ENCODE measurements around the gene LHX4. TPM values are rescaled to one million over a fixed set of nuclear protein-coding genes. Genes with fewer than 3 reads are reported as not detected.

LHX4 gene
- total and polyA plus RNA-seq, 9 of the 15 experiments (the other 6 are each of a cell fraction or from before 2014, with no cell fraction given), result 0.01 to 0.11 (median 0.07) TPM; not detected in 5

DNA sequence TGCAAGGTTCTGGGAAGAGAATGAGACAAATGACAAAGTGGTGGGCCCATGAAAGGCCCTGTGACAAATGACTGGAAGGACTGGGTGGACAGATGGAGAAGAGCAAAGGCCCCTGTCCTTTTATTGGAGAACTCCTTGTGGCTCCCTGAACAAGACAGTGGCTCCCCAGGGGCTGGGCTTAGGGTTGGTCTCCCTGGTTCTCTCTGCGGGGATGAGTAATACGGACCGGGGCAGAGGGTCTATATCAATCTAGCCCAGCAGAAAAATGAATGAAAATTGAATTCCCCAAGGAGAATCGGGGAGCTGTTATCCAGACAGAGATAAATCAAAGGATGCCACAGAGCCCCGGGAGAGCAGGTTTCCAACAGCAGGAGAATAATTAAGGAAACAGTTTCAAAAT lies 5.2 kb upstream of the LHX4 start:
- H3K9ac ChIP-seq (ENCODE audit: insufficient read depth in 1 of 2, low read depth in 2 of 2, low read length in 2 of 2), result no peak overlapping the region
- no peak overlapping the region for H3K4me3 ChIP-seq
- H3K4me2 ChIP-seq (ENCODE audit: insufficient read depth, low read length), result no peak overlapping the region
- H3K27me3 ChIP-seq (ENCODE audit: control insufficient read depth in 2 of 2, insufficient read depth in 2 of 2, low read length in 2 of 2), result peaks cover 64 to 69% of the 10 kb centered on the region in 2 experiments
- no peaks in the 10 kb centered on the region for H3K36me3 ChIP-seq (ENCODE audit: control insufficient read depth, insufficient read depth, low read length)
- no TSS peak for BruUV-seq (replicated peaks)
- WGBS (ENCODE audit: insufficient coverage, low coverage, missing lambda C conversion rate), result 0% methylated on average over 5 of the region's 5 CpGs
- H3K9me3 ChIP-seq (replicated peaks; ENCODE audit: control insufficient read depth, insufficient read depth, low read depth, low read length), result no peaks in the 10 kb centered on the region
- in situ Hi-C loops (cut with MboI), result no loop called here
- H3K9me1 ChIP-seq (ENCODE audit: control insufficient read depth, insufficient read depth, low read length), result no peaks in the 10 kb centered on the region
- no peak for ATAC-seq
- no peaks in the 10 kb centered on the region for H3K79me2 ChIP-seq (ENCODE audit: control insufficient read depth, insufficient read depth, low read length)
- FAIRE-seq, result no peak
- no peak overlapping the region for H2AFZ ChIP-seq (ENCODE audit: low read depth, low read length)
- TF ChIP-seq, protein P1, sequence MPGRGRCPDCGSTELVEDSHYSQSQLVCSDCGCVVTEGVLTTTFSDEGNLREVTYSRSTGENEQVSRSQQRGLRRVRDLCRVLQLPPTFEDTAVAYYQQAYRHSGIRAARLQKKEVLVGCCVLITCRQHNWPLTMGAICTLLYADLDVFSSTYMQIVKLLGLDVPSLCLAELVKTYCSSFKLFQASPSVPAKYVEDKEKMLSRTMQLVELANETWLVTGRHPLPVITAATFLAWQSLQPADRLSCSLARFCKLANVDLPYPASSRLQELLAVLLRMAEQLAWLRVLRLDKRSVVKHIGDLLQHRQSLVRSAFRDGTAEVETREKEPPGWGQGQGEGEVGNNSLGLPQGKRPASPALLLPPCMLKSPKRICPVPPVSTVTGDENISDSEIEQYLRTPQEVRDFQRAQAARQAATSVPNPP (IDR thresholded peaks at IDR 0.05; ENCODE audit: borderline replicate concordance, insufficient read depth, insufficient read length), result no peak
- TF ChIP-seq ZNF717 (CRISPR knock-in tag; IDR thresholded peaks at IDR 0.05) (no peak), KLF16 (IDR thresholded peaks at IDR 0.05) (no peak), POLR2G (IDR thresholded peaks at IDR 0.05; ENCODE audit: low read depth, low read length) (no peak), FOXP1 (CRISPR knock-in tag; IDR thresholded peaks at IDR 0.05) (no peak), ARHGAP35 (IDR thresholded peaks at IDR 0.05; ENCODE audit: partially characterized antibody) (no peak), ADNP (tag; IDR thresholded peaks at IDR 0.05) (no peak)
- TF ChIP-seq, protein P2, sequence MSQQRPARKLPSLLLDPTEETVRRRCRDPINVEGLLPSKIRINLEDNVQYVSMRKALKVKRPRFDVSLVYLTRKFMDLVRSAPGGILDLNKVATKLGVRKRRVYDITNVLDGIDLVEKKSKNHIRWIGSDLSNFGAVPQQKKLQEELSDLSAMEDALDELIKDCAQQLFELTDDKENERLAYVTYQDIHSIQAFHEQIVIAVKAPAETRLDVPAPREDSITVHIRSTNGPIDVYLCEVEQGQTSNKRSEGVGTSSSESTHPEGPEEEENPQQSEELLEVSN (IDR thresholded peaks at IDR 0.05; ENCODE audit: borderline replicate concordance in 1 of 2, extremely low read depth in 1 of 2, insufficient read depth in 1 of 2, insufficient read length in 1 of 2, low read depth in 1 of 2, low read length in 1 of 2, poor library complexity in 1 of 2, severe bottlenecking in 1 of 2), result no peak
- intact Hi-C loops (cut with micrococcal nuclease), result no loop called here
- no peaks in the 10 kb centered on the region for H4K20me1 ChIP-seq (replicated peaks; ENCODE audit: control insufficient read depth, insufficient read depth, low read length)
- H3K27ac ChIP-seq (ENCODE audit: extremely low read depth, low read depth, low read length), result no peak overlapping the region
- ChIA-PET CTCF (ENCODE audit: low intra/inter-chr PET ratio) (no interaction called here), POLR2A (interaction anchor here (1.2 kb wide), 1 partner anchor 8 kb away, joined by 4 read pairs; no protein-coding TSS in a partner anchor)
- no peak for DNase-seq (ENCODE audit: extremely low read depth in 1 of 4, low spot score in 3 of 4)
- H3K4me1 ChIP-seq (replicated peaks in 1 of 2; ENCODE audit: control insufficient read depth in 2 of 2, insufficient read depth in 2 of 2, low read length in 2 of 2), result peaks cover 0 to 12% of the 10 kb centered on the region in 2 experiments; a peak in 3 of 5 replicates

All from K562 (cell line).